NCI-H2081 treated with DMSO at 0.1 percent for 48 hours (cell line): ENCODE data around the gene HECTD2.
"Not testable (repeated sequence)": the region's sequence is repeated elsewhere in the genome, so short reads cannot be mapped to it uniquely, and the experiment has no call there.

Experiments
- DNase-seq: peaks from one replicate; lab custom pipeline; 2025; lab: John Stamatoyannopoulos, UW

Gene HECTD2, protein sequence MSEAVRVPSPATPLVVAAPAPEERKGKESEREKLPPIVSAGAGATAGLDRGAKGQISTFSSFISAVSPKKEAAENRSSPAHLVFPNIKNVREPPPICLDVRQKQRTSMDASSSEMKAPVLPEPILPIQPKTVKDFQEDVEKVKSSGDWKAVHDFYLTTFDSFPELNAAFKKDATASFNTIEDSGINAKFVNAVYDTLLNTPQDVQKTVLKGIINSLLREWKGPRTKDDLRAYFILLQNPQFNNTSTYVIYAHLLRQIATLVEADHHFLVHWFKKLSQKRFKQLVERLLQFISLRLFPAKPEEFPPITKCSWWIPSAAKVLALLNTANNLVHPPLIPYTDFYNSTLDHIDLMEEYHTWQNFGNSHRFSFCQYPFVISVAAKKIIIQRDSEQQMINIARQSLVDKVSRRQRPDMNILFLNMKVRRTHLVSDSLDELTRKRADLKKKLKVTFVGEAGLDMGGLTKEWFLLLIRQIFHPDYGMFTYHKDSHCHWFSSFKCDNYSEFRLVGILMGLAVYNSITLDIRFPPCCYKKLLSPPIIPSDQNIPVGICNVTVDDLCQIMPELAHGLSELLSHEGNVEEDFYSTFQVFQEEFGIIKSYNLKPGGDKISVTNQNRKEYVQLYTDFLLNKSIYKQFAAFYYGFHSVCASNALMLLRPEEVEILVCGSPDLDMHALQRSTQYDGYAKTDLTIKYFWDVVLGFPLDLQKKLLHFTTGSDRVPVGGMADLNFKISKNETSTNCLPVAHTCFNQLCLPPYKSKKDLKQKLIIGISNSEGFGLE

DNA sequence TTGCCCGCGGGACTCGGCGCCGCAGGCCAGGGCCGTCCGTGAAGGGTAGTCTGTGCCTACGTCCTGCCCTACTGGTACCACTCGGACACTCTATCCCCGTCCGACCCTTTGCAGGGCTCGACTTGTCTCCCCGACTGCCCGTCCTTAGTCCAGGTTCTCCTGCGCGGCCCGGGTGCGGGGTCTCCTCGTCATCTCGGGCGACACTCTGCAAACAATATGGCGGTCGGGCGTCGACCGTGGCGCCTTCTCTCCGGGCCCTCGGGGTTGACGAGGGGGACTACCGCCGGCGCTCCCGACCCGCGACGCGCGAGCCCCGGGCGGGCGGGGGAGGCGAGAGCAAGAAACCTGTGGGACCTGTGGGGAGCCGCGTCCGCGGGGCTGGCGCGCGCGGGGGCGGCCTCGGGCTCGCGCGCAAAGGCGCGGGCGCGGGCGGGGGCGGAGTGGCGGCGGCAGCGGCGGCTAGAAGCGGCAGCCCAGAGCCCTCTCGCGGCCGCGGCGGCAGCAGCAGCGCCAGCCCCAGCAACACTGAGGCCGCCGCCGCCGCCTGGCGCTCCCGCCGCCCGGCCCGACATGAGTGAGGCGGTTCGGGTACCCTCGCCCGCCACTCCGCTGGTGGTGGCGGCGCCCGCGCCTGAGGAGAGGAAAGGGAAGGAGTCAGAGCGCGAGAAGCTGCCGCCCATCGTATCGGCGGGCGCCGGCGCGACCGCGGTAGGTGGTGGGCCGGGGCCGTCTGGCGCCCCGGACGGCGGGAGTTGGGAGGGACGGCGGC lies at the start of gene HECTD2:
Gene HECTD2 (plus strand): TSS at position 476 of the 769 bp plus-strand sequence. CDS start 95 bp downstream, at position 571.
- no peak for DNase-seq

DNA sequence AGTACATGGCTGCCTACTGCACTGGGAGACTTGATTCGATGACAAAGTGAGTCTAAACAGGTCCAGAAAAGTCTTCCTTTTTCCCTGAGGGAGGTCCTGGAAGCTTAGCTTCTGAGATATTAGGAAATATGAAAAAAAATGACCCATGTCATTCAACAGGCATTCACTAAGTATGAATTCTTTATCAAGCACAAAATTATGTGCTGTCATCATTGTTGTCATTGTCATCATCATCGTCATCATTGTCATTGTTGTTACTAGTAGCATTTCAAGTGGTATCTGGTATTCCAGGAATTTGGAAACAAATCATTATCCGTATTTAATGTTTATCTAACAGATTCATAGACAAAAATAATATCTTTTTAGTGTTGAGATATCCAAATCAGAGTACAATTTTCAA lies 49.7 kb upstream of the HECTD2 start:
- DNase-seq, result no peak

DNA sequence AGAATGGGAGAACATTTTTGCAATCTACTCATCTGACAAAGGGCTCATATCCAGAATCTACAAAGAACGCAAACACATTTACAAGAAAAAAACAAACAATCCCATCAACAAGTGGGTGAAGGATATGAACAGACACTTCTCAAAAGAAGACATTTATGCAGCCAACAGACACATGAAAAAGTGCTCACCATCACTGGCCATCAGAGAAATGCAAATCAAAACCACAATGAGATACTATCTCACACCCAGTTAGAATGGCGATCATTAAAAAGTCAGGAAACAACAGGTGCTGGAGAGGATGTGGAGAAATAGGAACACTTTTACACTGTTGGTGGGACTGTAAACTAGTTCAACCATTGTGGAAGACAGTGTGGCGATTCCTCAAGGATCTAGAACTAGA lies 44.6 kb upstream of the HECTD2 start:
- DNase-seq, result not testable (repeated sequence)

DNA sequence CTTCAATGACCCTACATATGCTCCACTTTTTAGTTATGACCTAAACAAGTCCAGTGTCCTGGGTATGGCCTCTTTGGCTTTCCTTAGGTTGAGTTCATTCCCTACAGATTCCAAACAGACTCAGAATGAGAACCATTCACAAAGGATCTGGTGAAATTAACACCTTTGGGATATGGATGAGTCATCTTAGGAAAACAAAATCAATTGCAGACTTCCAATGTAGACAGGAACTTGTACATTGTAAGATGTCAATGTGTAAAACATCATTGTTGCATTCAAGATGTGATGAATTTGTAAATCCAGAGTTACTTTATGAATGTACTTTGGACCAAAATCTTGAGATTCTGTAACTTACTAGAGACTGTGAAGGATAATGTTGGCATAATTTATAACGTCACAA lies 43.4 kb upstream of the HECTD2 start:
- no peak for DNase-seq

DNA sequence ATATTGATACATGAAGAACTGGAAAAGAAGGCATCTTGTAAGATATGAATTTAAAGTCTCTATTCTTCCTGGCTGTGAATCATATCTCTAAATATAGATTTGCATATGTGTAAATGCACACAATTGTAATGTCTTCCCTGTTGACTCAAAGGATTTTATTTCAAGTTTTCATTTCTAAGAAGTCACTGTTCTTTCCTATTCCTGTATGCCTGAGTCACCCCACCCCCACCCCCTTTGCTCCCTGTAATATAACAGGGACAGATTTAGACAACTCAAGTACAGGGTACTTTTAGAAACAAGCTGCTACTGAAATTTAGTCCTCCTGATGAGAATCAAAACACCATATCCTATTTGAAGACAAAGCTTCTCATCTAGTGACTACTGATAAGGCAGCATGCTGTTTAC lies 43.0 kb upstream of the HECTD2 start:
- no peak for DNase-seq

DNA sequence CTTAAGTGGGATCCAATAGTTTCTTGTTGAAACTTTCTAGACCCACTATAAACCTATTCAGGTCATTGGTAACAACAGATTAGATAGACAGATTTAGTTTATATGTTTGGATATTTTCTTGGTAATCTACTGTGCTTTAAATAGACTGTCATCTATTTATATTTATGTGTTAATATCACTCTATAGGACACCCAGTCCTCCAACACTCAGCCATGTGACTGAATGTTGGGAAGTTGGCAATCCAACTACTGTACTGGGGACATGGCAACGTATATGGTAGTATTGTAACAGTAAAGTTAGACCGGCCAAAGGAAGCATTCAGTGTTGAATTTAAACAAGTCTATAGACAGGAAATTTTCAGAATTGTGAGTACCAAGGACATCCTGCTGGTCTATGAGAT lies 42.6 kb upstream of the HECTD2 start:
- no peak for DNase-seq

DNA sequence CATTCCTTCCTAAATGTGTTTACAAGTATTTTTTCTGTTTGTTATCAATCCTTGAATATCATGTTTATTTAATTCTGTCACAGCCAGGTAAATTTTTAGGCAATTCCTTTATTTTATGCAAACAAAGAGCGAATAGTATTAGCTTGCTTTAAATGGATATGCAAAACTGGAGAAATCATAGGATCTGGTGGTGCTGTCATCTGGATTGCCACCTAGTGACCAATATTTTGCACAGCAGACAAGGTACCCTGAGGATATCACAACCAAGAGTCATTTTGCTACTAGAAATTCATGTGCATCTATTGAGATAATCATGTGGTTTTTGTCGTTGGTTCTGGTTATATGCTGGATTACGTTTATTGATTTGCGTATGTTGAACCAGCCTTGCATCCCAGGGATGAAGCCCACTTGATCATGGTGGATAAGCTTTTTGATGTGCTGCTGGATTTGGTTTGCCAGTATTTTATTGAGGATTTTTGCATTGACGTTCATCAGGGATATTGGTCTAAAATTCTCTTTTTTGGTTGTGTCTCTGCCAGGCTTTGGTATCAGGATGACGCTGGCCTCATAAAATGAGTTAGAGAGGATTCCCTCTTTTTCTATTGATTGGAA lies 40.1 kb upstream of the HECTD2 start:
- DNase-seq, result not testable (repeated sequence)

DNA sequence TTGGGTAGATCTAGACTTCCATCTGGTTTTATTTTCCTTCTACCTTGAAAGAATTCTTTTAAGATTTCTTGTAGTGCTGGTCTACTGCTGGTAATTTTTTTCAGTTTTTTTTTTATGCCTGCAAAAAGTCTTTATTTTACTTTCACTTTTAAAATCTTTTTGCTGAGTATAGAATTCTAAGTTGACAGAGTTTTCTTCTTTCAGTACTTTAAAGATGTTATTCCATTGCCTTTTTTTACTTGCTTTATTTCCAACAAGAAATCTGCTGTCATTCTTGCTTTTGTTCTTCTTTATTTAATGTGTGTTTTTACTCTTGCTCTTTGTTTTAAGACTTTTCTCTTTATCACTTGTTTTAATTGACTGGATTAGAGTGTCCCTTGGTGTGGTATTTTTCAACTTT lies 36.1 kb upstream of the HECTD2 start:
- no peak for DNase-seq

DNA sequence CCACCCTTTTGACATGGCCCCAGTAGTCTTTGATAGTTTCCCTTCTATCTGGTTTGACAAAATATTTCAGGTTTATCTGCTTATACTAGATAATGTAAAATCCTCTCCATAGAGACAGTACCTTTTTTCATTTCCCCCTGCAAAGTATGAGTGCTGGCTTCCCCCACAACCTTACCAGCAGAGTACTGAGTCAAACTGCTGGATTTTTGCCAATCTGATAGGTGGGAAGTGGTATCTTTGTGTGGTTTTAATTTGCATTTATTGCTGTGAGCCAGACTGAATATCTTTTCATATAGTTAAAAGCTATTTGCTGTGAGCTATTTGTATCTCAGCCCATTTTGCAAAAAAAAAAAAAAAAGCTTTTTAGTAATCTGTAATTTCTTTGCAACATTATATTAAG lies 32.1 kb upstream of the HECTD2 start:
- no peak for DNase-seq

DNA sequence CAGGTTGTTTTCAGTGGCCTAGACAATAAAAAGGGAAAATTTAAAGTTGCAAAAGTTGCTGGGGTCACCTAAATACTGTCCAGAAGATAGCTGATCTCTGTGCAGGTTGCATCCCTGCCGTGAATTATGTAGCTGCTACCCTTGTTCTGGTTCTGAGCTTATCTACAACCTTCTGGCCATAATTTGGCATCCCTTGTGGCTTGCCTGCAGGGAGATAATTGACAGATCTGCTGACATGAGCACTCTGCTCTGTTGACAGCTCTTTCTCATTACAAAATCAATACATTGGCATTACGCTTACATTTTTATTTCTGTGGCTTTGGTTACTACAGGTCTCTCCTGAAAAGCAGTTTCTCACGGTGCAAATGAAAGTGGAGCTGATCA lies 29.3 kb upstream of the HECTD2 start:
- DNase-seq, result no peak

DNA sequence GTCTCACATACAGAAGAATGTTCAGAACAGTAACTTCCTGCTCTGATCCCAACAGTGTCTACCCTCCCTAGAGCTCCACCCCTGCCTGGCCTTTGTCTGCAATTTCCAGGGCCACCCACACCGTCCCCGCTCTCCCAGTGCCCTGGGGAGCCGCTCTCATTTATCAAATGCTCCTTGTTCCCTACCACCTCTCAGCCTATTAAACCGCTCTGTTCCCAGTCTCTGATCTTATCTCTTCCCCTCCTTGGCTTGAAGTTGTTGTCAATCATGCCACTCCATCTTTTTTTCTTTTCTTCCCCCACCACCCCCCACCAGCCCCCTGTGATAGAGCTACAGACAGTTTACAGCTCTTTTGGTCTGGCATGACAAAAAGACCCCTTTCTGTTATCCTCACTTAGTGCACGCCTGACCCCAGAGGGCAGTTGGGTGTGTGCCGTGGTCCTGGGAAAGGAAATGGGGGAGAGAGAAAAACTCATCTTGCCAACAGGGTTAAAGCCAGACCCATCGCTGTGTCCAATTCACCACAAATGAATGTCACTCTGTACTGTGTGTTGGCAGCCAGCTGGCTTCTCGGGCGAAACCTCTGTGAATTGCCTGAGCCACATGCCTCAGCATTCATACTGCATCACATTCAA lies 28.8 kb upstream of the HECTD2 start:
- DNase-seq, result no peak

DNA sequence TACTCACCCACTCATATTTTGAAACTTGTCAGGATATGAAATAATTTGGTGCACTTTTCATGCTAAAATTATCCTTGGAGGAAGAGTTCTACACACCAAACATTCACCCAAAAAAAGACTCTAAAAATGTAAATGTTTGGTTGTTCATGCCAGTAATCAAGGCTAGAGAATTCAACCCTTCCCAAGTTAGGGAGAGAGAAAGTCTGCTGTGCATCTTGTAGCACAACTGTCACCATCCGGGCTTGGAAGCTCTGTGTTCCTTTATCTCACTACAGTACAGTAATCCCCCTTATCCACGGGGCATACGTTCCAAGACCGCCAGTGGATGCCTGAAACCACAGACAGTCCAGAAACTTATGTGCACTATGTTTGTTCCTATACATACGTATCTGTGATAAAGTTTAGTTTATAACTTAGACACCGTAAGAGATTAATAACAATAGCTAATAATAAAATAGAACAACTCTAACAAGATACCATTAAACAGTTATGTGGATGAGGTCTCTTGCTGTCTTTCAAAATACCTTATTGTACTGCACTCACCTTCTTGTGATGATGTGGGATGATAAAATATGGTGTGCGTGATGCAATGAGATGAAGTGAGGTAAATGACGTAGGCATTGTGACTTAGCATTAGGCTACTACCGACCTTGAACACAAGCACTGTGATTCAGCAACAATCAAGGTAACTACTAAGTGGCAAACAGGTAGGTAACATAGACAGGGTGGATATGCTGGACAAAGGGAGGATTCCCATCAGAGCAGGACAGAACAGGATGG lies 24.6 kb upstream of the HECTD2 start:
- DNase-seq, result no peak

DNA sequence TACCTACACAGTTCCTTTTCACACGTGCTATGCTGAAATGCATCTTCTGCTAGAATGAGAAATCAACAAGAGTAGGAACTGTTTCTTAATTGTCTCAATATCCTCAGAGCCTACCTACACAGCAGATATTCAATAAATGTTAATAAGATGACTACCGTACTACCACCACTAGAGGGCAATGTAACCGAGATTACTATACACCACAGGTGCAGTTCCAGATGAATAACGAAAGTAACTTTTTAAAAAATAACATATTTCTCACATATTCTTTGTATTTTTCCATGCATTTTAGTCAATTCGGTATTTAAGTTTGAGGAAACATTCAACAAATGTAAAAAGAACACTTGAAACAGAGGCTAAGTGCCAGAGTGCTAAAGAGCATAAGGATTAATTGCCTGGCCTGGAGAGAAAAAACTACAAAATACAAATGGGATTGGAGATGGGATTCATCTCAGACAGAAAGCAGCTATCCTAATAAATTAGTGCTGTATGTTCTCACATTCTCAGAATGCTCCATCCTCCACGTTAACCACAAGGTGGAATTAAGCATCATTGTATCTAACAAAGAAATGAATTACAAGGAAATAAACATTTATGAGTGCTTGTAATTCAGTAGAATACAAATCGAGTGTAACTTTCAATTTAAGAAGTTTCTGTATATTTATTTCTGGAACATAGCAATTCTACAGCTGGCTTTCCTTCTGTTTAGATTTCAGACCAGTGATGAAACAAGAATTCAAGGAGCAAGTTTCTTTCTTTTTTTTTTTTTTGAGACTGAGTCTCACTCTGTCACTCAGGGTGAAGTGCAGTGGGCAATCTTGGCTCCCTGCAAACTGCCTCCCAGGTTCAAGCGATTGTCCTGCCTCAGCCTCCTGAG lies 20.3 kb upstream of the HECTD2 start:
- DNase-seq, result no peak

DNA sequence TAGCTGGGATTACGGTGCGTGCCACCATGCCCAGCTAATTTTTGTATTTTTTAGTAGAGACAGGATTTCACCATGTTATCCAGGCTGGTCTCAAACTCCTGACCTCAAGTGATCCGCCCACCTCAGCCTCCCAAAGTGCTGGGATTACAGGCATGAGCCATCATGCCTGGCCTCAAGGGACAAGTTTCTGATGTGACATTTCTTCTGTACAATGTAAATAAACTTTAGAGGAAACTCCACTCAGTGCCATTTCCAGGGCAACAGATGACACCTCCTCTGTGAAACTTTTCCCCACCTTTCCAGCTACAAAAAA lies 19.7 kb upstream of the HECTD2 start:
- not testable (repeated sequence) for DNase-seq

DNA sequence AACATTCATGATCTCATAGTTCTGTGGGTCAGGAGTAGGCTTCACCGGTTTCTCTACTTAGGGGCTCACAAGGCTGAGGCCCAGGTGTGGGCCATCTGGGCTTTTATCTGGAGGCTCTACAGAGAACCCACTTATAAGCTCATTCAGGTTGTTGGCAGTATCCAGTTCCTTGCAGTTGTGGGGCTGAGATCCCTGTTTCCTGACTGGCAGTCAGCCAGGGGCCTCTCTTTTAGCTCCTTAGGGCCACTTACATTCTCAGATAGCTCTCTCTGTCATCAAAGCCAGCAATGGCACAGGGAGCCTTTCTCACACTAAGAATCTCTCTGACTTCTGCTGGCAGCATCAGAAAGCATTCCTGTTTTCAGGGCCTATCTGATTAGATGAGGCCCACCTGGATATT lies 18.2 kb upstream of the HECTD2 start:
- no peak for DNase-seq

DNA sequence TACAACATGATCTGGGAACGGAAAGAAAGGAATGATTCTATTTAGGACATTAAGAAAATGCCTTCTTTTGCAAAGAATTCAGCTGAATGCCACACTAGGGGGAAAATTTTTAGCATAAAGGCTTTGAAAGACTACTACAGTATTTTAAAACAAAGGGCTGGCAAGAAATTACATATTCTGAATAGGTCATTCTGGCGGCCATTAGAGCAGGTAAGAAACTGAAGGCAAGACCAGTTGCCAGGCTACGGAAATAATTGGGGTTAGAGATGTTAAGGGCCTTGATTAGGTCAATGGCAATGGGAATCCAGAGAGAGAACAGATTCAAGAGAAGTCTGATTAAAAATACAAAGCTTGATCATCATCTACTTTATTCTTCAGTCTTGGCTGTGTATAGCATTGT lies 3.8 kb upstream of the HECTD2 start:
- no peak for DNase-seq

DNA sequence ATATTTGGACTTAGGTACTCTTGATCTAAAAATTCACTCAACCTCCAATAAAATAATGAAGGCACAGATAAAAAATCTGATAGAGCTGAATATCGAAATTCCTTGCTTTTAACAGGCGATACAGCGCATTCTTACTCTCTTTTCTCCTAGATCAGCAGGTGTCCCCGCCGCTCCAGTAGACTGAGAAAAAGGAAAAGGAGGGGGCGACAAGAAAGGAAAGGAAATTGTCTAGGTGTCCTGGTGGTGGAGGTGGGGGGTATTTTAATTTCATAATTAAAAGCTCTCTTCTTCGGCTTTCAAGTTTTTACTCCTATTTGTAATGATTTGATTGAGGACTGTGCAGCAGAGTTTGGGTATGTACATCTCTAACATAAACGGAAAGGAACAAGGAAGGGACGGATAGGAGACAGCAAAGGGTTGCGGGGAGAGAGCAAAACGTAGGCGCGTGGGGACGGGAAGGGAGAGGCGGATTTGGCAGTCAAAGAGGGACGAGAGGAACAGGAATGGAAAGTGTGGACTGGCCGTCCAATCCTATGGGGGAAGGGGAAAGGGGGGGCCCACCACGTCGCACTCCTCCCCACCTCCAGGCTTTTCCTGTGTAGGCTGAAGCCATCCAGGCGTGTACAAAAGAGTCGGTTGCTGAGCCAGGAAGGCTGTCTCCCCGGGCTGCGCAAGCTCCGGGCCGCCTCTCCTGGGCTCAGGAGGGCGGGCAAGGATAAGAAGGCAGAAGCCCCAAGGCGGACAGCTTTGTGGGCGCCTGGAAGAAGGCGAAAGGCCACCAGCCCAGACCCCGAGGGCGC lies 875 bp upstream of the HECTD2 start:
- peak; percentile 55 for DNase-seq

DNA sequence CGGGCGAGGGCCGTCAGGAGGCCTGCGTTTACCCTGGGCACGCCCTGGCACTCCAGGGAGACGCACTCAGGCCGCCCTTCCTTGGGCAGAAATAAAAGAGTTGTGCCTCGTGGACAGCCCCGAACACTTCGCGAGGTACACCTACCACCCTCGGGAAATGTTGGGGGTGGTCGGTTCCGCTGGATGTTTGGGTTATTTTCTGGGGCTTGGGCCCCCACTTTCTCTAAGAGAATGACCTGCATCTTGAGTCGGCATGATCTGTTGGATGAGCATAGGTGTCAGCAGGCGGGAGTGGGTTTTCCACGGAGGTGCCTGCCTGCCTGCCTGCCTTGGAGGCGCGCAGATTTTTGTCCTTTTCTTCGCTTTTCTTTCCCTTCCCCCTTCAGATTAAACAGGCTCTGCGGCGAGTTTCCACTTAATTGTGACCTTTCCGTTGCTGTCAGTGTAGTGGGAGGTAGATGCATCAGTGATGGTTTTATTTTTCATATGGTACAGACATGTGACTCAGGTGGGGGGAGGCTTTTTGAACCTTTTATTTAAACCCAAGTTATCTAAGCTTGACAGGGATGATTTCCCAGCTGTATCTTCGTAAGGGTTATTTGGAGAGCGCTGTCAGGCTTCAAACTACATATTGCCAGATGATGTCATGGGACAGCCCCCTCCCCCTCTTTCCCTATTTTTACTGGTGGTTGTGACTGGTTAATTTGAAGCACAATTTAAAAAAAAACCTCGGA lies 661 bp downstream of the HECTD2 start:
- no peak for DNase-seq

DNA sequence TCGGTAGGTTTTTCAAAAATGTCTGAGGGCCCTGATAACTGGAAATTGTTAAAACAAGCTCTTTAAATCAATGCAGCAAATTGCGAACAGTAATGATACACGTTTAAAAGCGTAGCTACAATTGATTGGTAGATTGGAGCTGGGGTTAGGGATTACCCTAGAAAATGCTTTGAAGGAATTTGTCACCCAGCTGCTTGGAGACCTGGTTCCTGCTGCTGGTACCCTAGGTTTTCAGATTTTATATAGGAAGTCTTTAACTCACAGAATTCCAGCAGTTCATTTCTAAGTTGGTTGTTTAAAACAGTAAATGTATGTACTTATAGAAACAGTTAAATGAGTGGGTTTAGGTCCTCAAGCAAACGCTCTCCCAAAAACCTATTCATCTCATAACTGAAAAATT lies 1.5 kb downstream of the HECTD2 start:
- DNase-seq, result no peak
